Upper lobe of right lung (tissue), 1 donor: ENCODE results near the gene GALNT18. TPM values are rescaled to one million over a fixed set of nuclear protein-coding genes. Genes with fewer than 3 reads are reported as not detected.
A peak's percentile ranks its signal among the peaks of the same experiment; 100 is the strongest.

Source experiments
- ATAC-seq: fragments of 200-7000 bp; cut with Tn5 transposase; one replicate; pipeline ENCODE4 v1.9.1; 2020; ENCODE audit warnings: mild to moderate bottlenecking, moderate library complexity
- DNase-seq: peaks from one replicate; pipeline ENCODE4 v3.0.0-alpha.2; 2020
- H3K27ac ChIP-seq: fragments of 200-600 bp; one replicate; pipeline ENCODE4 v1.8.0; 2022
- H3K27me3 ChIP-seq: fragments of 200-600 bp; one replicate; pipeline ENCODE4 v1.8.0; 2022; ENCODE audit warnings: mild to moderate bottlenecking
- H3K36me3 ChIP-seq: fragments of 200-600 bp; one replicate; pipeline ENCODE4 v1.8.0; 2022
- H3K4me1 ChIP-seq: fragments of 200-600 bp; one replicate; pipeline ENCODE4 v1.8.0; 2022
- H3K4me3 ChIP-seq: fragments of 200-600 bp; one replicate; pipeline ENCODE4 v1.8.0; 2022; ENCODE audit warnings: mild to moderate bottlenecking
- H3K9me3 ChIP-seq: fragments of 200-600 bp; one replicate; pipeline ENCODE4 v1.8.0; 2022
- intact Hi-C: fragments of 100-400 bp; cut with DNase I; formaldehyde crosslinking; loops from one replicate; pipeline ENCODE4 v1.11.0; 2022
- total RNA-seq: library from RNA; stranded (reverse); fragmentation: NEBNext Ultra II Directional; extraction: Animal tissue kit (Norgen Biotek cat#: 25700); gene quantifications from one replicate; pipeline ENCODE4 v1.2.1, GENCODE V29; 2021
- TF ChIP-seq, protein P1 (sequence below): fragments of 200-600 bp; IDR thresholded peaks from one replicate; pipeline ENCODE4 v1.8.0; 2022; ENCODE audit warnings: antibody characterized with exemption
- donor health status: DM: no; HTN: yes; CAD: no; lungs with severe emphysema.

The GALNT18 gene
- total RNA-seq, 1 donor from 2014 or later = 55.5 TPM

DNA sequence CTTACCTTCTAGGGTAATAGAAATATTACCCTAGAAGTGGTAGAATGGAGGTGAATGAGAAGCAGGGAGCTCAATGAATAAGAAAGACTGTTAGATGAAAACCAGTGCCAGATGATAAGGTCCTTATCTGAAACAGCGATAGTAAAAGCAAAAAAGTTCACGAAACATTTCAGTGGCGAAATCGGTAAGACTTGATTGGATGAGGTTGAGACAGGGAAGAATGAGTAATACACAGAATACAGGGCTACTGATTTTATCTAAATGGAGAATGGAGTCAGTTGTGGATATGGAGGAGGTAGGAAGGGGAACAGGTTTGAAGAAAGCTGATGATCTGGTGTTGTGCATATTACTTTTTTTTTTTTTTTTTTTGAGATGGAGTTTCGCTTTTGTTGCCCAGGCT lies 96.5 kb downstream of the GALNT18 start:
- ATAC-seq (no peak), DNase-seq (no peak)
- intact Hi-C loops = no loop called here
- Histone ChIP-seq H3K27me3 (no peaks in the 10 kb centered on the region), H3K4me3 (no peak overlapping the region), H3K27ac (no peak overlapping the region), H3K9me3 (no peaks in the 10 kb centered on the region), H3K4me1 (no peaks in the 10 kb centered on the region), H3K36me3 (no peaks in the 10 kb centered on the region)
- TF ChIP-seq, protein P1, sequence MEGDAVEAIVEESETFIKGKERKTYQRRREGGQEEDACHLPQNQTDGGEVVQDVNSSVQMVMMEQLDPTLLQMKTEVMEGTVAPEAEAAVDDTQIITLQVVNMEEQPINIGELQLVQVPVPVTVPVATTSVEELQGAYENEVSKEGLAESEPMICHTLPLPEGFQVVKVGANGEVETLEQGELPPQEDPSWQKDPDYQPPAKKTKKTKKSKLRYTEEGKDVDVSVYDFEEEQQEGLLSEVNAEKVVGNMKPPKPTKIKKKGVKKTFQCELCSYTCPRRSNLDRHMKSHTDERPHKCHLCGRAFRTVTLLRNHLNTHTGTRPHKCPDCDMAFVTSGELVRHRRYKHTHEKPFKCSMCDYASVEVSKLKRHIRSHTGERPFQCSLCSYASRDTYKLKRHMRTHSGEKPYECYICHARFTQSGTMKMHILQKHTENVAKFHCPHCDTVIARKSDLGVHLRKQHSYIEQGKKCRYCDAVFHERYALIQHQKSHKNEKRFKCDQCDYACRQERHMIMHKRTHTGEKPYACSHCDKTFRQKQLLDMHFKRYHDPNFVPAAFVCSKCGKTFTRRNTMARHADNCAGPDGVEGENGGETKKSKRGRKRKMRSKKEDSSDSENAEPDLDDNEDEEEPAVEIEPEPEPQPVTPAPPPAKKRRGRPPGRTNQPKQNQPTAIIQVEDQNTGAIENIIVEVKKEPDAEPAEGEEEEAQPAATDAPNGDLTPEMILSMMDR = no peak

DNA sequence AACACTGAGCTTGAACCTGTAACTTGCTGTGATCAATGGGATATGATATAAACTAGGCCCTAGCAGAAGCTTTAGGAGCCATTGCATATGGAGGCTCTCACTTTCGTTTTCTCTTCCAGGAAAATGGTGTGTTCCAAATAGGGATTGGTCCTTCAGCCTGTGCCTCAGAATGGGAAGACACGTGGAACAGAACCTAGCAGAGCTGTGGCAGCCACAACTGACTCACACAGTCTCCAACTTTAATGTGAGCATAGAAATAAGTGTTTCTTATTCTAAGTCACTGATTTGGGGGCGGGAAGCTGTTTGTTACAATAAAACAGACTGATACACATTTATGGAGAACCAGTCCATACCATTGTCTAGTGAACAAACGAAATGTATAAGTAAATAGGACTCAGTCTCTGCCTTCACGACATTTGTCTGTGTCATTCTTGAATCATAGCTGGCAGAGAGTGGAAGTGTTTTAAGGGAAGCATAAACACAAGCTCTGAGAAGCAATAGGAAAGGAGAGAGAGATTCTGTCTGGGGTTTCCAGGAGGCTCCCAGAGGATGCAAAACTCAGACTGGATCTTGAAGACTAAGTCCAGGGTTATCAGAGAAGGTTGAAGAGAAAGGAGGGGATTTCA lies 97.3 kb downstream of the GALNT18 start:
- H3K4me3 ChIP-seq = no peak overlapping the region
- no peaks in the 10 kb centered on the region for H3K9me3 ChIP-seq
- H3K36me3 ChIP-seq = no peaks in the 10 kb centered on the region
- TF ChIP-seq, protein P1 = no peak
- no peaks in the 10 kb centered on the region for H3K27me3 ChIP-seq
- no peak overlapping the region for H3K27ac ChIP-seq
- no peaks in the 10 kb centered on the region for H3K4me1 ChIP-seq
- ATAC-seq (no peak), DNase-seq (no peak)
- intact Hi-C loops = no loop called here

DNA sequence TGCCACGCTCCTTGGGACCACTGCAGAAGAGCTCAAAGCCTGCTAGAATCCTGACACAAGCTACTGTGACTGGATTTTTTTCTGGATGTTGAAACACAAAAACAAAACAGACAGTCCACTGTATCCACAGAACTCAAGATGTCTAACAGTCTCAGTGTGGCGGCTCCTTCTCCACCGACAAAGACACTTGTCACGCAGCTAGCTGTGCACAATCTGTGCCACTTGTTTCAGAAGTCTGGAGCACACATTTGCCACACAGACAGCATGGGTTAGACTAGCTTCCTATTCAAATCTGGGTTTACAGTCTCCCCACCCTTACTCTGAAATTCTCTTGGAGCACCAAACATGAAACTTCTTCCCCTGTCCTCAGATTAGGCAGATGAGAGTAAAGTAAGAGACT lies 99.2 kb downstream of the GALNT18 start:
- intact Hi-C loops = no loop called here
- no peaks in the 10 kb centered on the region for H3K36me3 ChIP-seq
- no peaks in the 10 kb centered on the region for H3K27me3 ChIP-seq
- no peaks in the 10 kb centered on the region for H3K4me1 ChIP-seq
- ATAC-seq (no peak), DNase-seq (no peak)
- H3K27ac ChIP-seq = no peak overlapping the region
- H3K9me3 ChIP-seq = no peaks in the 10 kb centered on the region
- TF ChIP-seq, protein P1 = no peak
- H3K4me3 ChIP-seq = no peak overlapping the region

DNA sequence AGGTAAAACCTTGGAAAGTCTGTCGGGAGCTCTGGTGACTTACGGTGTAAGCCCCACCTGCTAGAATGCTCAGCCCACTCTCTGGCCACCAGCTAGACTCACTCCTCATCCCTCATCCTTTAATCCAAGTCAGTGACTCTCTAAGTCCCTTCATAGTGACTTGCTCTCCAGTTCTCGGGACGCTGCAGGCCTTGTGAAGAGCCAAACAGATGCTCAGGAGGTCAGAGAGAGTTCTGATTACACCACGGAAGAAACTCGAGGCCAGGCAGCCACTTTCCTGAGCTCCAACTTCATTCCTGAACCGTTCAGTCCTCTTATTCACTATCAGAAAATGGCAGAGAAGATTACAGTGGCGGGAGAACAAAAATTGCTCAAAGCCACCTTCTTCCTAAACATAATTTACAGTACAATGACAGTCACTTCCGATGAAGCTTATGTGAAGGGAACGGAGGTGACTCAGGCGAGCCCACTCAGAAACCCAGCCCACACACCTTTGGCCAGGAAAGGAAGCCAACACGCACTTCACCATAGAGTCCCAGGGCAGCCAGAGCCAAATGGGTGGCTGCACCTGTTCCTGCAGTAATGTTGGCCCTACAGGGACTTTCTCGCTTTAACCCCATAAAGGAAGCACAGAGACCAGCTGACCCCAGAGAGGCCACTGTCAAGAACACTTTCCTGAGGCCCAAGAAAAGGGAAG lies 100.4 kb downstream of the GALNT18 start:
- intact Hi-C loops = no loop called here
- no peaks in the 10 kb centered on the region for H3K4me1 ChIP-seq
- TF ChIP-seq, protein P1 = no peak
- no peak overlapping the region for H3K27ac ChIP-seq
- DNase-seq (no peak), ATAC-seq (peak; percentile 75)
- no peaks in the 10 kb centered on the region for H3K9me3 ChIP-seq
- H3K27me3 ChIP-seq = no peaks in the 10 kb centered on the region
- H3K4me3 ChIP-seq = no peak overlapping the region
- no peaks in the 10 kb centered on the region for H3K36me3 ChIP-seq

DNA sequence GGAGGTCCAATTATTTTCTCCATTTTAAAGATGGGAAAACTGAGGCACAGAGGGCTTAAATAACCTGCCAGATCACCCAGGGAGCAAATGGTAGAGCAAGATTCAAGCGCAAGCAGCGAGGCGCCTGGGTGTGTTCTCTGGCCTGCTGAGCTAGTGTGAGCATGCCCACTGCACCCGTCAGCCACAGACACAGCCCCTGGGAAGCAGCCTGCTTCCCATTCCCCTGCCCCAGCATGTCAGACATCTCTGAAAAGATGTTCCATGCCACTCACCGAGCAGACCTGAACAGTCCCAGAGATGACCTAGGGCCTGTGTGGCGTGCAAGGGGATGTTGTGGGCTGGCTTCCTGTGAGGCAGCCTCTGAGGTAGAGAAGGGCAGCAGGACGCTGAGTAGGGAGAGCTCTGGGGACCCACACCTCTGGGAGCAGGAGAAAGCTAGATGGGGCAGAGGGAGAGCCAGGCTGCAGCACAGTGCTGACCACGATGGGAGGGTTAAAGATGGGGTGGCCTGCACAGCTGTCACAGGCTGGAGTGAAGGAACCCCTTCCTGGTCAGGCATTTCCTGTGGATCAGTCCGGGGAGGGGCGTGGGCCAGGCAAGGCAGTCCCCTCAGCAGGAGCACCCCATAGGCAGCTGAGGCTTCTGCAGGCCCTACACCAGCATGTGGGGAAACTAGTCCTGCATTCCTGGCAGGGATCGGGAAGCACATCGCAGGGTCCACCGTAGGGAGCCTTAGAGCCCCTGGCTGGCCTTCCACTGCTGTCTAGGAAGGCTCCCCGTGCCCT lies 101.4 kb downstream of the GALNT18 start:
- Histone ChIP-seq H3K27ac (no peak overlapping the region), H3K27me3 (no peaks in the 10 kb centered on the region), H3K4me1 (no peaks in the 10 kb centered on the region), H3K9me3 (no peaks in the 10 kb centered on the region), H3K36me3 (no peaks in the 10 kb centered on the region), H3K4me3 (no peak overlapping the region)
- DNase-seq (no peak), ATAC-seq (peak; percentile 17)
- intact Hi-C loops = no loop called here
- TF ChIP-seq, protein P1 = no peak
